OCI-LY7 (cell line): ENCODE data around the gene MEF2C. TPM values are rescaled to one million over a fixed set of nuclear protein-coding genes. Genes with fewer than 3 reads are reported as not detected.

ENCODE experiments used
- BruUV-seq: library from RNA; stranded (reverse); fragments of 400-500 nt; replicated peaks from 2 replicates; lab custom pipeline; 2021; lab: Mats Ljungman, UMichigan
- CTCF ChIA-PET: fragments of 300-600 bp; sonication (Branson Sonifier 250); formaldehyde crosslinking; loops from one replicate; lab custom pipeline; 2022; ENCODE audit warnings: antibody characterized with exemption; ENCODE audit not compliant: unreplicated experiment; lab: Charles Lee
- POLR2A ChIA-PET: fragments of 300-600 bp; sonication (Branson Sonifier 250); formaldehyde crosslinking; loops from one replicate; lab custom pipeline; 2022; ENCODE audit warnings: antibody characterized with exemption; lab: Charles Lee
- DNase-seq: peaks from one replicate; pipeline ENCODE4 v3.0.0-alpha.2; 2015; ENCODE audit warnings: low spot score
- H2AFZ ChIP-seq: fragments of 200-600 bp; sonication (generic), shearing (Covaris generic); 2 replicates; pipeline ENCODE4 v1.6.1; 2014; ENCODE audit warnings: mild to moderate bottlenecking, antibody characterized with exemption, low read length, moderate library complexity
- H3K27ac ChIP-seq: fragments of 200-600 bp; sonication (generic); 2 replicates; pipeline ENCODE4 v1.5.1; 2014; ENCODE audit warnings: mixed run types, low read depth, mild to moderate bottlenecking, moderate library complexity, low read length, inconsistent platforms; ENCODE audit not compliant: poor library complexity, severe bottlenecking
- H3K36me3 ChIP-seq: fragments of 200-600 bp; sonication (generic); 2 replicates; pipeline ENCODE4 v1.6.1; 2014; ENCODE audit warnings: mild to moderate bottlenecking, antibody characterized with exemption, low read length, moderate library complexity, mixed read lengths; ENCODE audit not compliant: insufficient read depth
- H3K4me1 ChIP-seq: fragments of 200-600 bp; sonication (generic); 2 replicates; pipeline ENCODE4 v1.5.1; 2014; ENCODE audit warnings: mild to moderate bottlenecking, low read length; ENCODE audit not compliant: insufficient read depth, poor library complexity, severe bottlenecking
- H3K4me2 ChIP-seq: fragments of 200-600 bp; sonication (generic); 2 replicates; pipeline ENCODE4 v1.6.1; 2014; ENCODE audit warnings: mild to moderate bottlenecking, low read length
- H3K4me3 ChIP-seq: fragments of 200-600 bp; sonication (generic); 2 replicates; pipeline ENCODE4 v1.5.1; 2014; ENCODE audit warnings: mild to moderate bottlenecking, low read depth, low read length; ENCODE audit not compliant: poor library complexity, severe bottlenecking
- H3K79me2 ChIP-seq: fragments of 200-600 bp; sonication (generic); 2 replicates; pipeline ENCODE4 v1.6.1; 2016; ENCODE audit warnings: low read depth, mild to moderate bottlenecking, low read length, moderate library complexity, mixed read lengths; ENCODE audit not compliant: insufficient read depth
- H3K9me2 ChIP-seq: fragments of 200-600 bp; sonication (generic); 2 replicates; pipeline ENCODE4 v1.6.1; 2016; ENCODE audit warnings: mild to moderate bottlenecking, low read length, mixed read lengths; ENCODE audit not compliant: insufficient read depth
- H3K9me3 ChIP-seq: fragments of 200-600 bp; sonication (generic); 2 replicates; pipeline ENCODE4 v1.6.1; 2014; ENCODE audit warnings: mild to moderate bottlenecking, mixed run types, low read length, mixed read lengths
- H4K20me1 ChIP-seq: fragments of 200-600 bp; sonication (generic); 2 replicates; pipeline ENCODE4 v1.6.1; 2014; ENCODE audit warnings: mild to moderate bottlenecking, antibody characterized with exemption, low read length, moderate library complexity, mixed read lengths; ENCODE audit not compliant: insufficient read depth
- EZH2phosphoT487 ChIP-seq: fragments of 200-600 bp; sonication (generic); IDR thresholded peaks from 2 replicates; pipeline ENCODE4 v1.6.1; 2018; ENCODE audit warnings: low read depth, borderline replicate concordance, mild to moderate bottlenecking, mixed run types, antibody characterized with exemption, low read length, moderate library complexity, mixed read lengths
- intact Hi-C: fragments of 100-400 bp; cut with micrococcal nuclease; formaldehyde crosslinking; loops from one replicate; pipeline ENCODE4 v1.10.0; 2022; ENCODE audit not compliant: unreplicated experiment
- total RNA-seq, 2 experiments: library from RNA; depleted of rRNA in 1 of 2; stranded (reverse); fragments of >200 nt in 1 of 2; shearing (Covaris generic) in 1 of 2; gene quantifications; 2 replicates each; pipeline ENCODE4 v1.2.3, GENCODE V29; 2014 to 2022
- TF ChIP-seq, protein P1 (sequence below): fragments of 200-600 bp; sonication (generic); conservative IDR thresholded peaks from 2 replicates; pipeline ENCODE4 v1.5.1; 2014; ENCODE audit warnings: mild to moderate bottlenecking, antibody characterized with exemption, low read length, moderate library complexity, mixed read lengths

MEF2C gene
- total RNA-seq, 2 experiments from 2014 or later: 5.5 to 57.6 TPM

DNA sequence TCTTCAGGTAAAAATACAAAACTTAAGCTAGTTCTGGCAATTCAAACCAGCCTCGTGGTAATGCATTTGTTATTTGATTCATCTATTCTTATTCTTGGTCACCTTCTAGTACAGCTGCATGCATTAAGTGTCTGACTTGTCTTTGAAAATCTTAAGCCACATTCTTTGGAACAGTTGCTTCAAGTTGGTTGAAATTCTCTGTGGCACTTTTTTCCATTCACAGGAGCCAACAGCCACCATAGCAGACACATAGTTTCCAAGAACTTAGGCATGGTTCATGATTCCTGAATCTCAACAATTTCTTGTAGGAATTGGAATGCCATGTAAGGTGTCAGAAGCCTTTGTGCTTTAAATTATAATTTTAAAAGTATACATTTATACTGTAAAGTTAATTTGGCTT, 47.4 kb upstream of the MEF2C start:
- intact Hi-C loops: no loop called here
- H3K4me1 ChIP-seq: no peaks in the 10 kb centered on the region
- no peak for DNase-seq
- no peaks in the 10 kb centered on the region for H4K20me1 ChIP-seq
- ChIA-PET POLR2A (interaction anchor here (0.6 to 0.7 kb wide), 2 partner anchors 233 to 686 kb away, joined by 3 read pairs; no protein-coding TSS in a partner anchor), CTCF (no interaction called here)
- no peak overlapping the region for H2AFZ ChIP-seq
- H3K4me2 ChIP-seq: no peak overlapping the region
- H3K9me2 ChIP-seq: no peaks in the 10 kb centered on the region
- no peak overlapping the region for H3K4me3 ChIP-seq
- no peaks in the 10 kb centered on the region for H3K9me3 ChIP-seq
- H3K27ac ChIP-seq: no peak overlapping the region
- BruUV-seq: no TSS peak
- H3K36me3 ChIP-seq: no peaks in the 10 kb centered on the region
- TF ChIP-seq, protein P1, sequence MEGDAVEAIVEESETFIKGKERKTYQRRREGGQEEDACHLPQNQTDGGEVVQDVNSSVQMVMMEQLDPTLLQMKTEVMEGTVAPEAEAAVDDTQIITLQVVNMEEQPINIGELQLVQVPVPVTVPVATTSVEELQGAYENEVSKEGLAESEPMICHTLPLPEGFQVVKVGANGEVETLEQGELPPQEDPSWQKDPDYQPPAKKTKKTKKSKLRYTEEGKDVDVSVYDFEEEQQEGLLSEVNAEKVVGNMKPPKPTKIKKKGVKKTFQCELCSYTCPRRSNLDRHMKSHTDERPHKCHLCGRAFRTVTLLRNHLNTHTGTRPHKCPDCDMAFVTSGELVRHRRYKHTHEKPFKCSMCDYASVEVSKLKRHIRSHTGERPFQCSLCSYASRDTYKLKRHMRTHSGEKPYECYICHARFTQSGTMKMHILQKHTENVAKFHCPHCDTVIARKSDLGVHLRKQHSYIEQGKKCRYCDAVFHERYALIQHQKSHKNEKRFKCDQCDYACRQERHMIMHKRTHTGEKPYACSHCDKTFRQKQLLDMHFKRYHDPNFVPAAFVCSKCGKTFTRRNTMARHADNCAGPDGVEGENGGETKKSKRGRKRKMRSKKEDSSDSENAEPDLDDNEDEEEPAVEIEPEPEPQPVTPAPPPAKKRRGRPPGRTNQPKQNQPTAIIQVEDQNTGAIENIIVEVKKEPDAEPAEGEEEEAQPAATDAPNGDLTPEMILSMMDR: no peak
- no peak for TF ChIP-seq EZH2phosphoT487
- H3K79me2 ChIP-seq: no peaks in the 10 kb centered on the region

- BruUV-seq: no TSS peak
- POLR2A ChIA-PET: interaction anchor here (0.6 to 0.8 kb wide), 2 partner anchors 163 to 199 kb away, joined by 3 read pairs; no protein-coding TSS in a partner anchor
Measured at GRCh38 chr5:88929385-88929784, 46.4 kb upstream of the MEF2C start.

DNA sequence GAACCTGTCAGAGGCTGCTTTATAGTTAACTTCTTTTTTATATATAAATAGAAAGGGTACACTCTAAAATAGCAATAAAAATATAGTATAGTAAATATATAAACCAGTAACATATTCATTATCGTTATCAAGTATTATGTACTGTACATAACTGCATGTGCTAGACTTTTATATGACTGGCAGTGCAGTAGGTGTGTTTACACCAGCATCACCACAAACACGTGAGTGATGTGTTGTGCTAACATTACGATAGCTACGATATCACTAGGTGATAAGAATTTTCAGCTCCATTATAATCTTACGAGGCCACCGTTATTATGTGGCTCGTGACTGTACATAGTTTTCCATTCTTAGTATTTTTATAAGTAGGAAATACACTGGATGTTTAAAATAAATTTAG, 43.8 kb upstream of the MEF2C start:
- Histone ChIP-seq H3K9me2 (no peaks in the 10 kb centered on the region), H3K4me1 (no peaks in the 10 kb centered on the region), H2AFZ (no peak overlapping the region), H3K9me3 (no peaks in the 10 kb centered on the region), H3K36me3 (no peaks in the 10 kb centered on the region), H3K79me2 (no peaks in the 10 kb centered on the region), H4K20me1 (no peaks in the 10 kb centered on the region), H3K4me3 (no peak overlapping the region), H3K4me2 (no peak overlapping the region), H3K27ac (no peak overlapping the region)
- ChIA-PET POLR2A (interaction anchor here (1.4 to 1.8 kb wide), 2 partner anchors 9 to 203 kb away, joined by 4 to 7 read pairs; no protein-coding TSS in a partner anchor), CTCF (no interaction called here)
- TF ChIP-seq EZH2phosphoT487: no peak
- TF ChIP-seq, protein P1: no peak
- no peak for DNase-seq
- intact Hi-C loops: no loop called here
- no TSS peak for BruUV-seq

More at GRCh38 chr5:88929385-88929784, 46.4 kb upstream of the MEF2C start:
- no peak for TF ChIP-seq EZH2phosphoT487
- TF ChIP-seq, protein P1: no peak
- Histone ChIP-seq H3K79me2 (no peaks in the 10 kb centered on the region), H3K27ac (no peak overlapping the region), H3K4me1 (no peaks in the 10 kb centered on the region), H2AFZ (no peak overlapping the region), H4K20me1 (no peaks in the 10 kb centered on the region), H3K9me2 (no peaks in the 10 kb centered on the region), H3K36me3 (no peaks in the 10 kb centered on the region), H3K9me3 (no peaks in the 10 kb centered on the region), H3K4me2 (no peak overlapping the region), H3K4me3 (no peak overlapping the region)
- intact Hi-C loops: no loop called here
- DNase-seq: no peak
- CTCF ChIA-PET: no interaction called here
